MG63 (cell line): ENCODE results near the gene DDX18. TPM values are rescaled to one million over a fixed set of nuclear protein-coding genes. Genes with fewer than 3 reads are reported as not detected.

ENCODE experiments used
- DNase-seq: peaks from one replicate; pipeline ENCODE4 v3.0.0-alpha.2; 2020
- H3K27me3 ChIP-seq: fragments of 250-450 bp; sonication (Bioruptor Pico); 2 replicates; pipeline ENCODE4 v1.5.1; 2020; ENCODE audit warnings: mild to moderate bottlenecking, moderate library complexity
- H3K36me3 ChIP-seq: fragments of 250-450 bp; sonication (Bioruptor Pico); 2 replicates; pipeline ENCODE4 v1.5.1; 2020; ENCODE audit warnings: mild to moderate bottlenecking, moderate library complexity
- H3K4me3 ChIP-seq: fragments of 250-450 bp; sonication (Bioruptor Pico); 2 replicates; pipeline ENCODE4 v1.5.1; 2020; ENCODE audit warnings: mild to moderate bottlenecking, moderate library complexity
- H3K9me3 ChIP-seq: fragments of 250-450 bp; sonication (Bioruptor Pico); 2 replicates; pipeline ENCODE4 v1.5.1; 2020; ENCODE audit warnings: mild to moderate bottlenecking, moderate library complexity
- total RNA-seq: library from RNA; depleted of rRNA; stranded (reverse); fragments of >200 nt; shearing (Covaris generic); gene quantifications from 2 replicates; pipeline ENCODE4 v1.2.3, GENCODE V29; 2014; ENCODE audit warnings: low replicate concordance; rRNA removed

Gene DDX18
- total RNA-seq, 1 experiment from 2014 or later = 40.2 TPM

- Histone ChIP-seq H3K4me3 (no peak overlapping the region), H3K36me3 (no peaks in the 10 kb centered on the region; the same call in 1 of the 2 replicates), H3K27me3 (no peaks in the 10 kb centered on the region), H3K9me3 (peaks cover 8% of the 10 kb centered on the region)
- no peak for DNase-seq
Measured at GRCh38 chr2:117858892-117859531, 44.5 kb downstream of the DDX18 start.

GRCh38 chr2:117859532-117859911, 45.0 kb downstream of the DDX18 start:
- H3K4me3 ChIP-seq = no peak overlapping the region
- no peaks in the 10 kb centered on the region for H3K27me3 ChIP-seq
- no peaks in the 10 kb centered on the region; the same call in 1 of the 2 replicates for H3K36me3 ChIP-seq
- peaks cover 8% of the 10 kb centered on the region for H3K9me3 ChIP-seq
- no peak for DNase-seq

GRCh38 chr2:117859924-117860647, 45.6 kb downstream of the DDX18 start:
- no peak for DNase-seq
- Histone ChIP-seq H3K36me3 (no peaks in the 10 kb centered on the region; the same call in 1 of the 2 replicates), H3K4me3 (no peak overlapping the region), H3K9me3 (peaks cover 8% of the 10 kb centered on the region), H3K27me3 (no peaks in the 10 kb centered on the region)

GRCh38 chr2:117862459-117862858, 48.0 kb downstream of the DDX18 start:
- no peaks in the 10 kb centered on the region for H3K36me3 ChIP-seq
- no peak overlapping the region for H3K4me3 ChIP-seq
- peaks cover under 1% of the 10 kb centered on the region for H3K9me3 ChIP-seq
- DNase-seq = no peak
- H3K27me3 ChIP-seq = no peaks in the 10 kb centered on the region

- no peaks in the 10 kb centered on the region for H3K9me3 ChIP-seq
- no peaks in the 10 kb centered on the region for H3K27me3 ChIP-seq
- no peaks in the 10 kb centered on the region for H3K36me3 ChIP-seq
- no peak overlapping the region for H3K4me3 ChIP-seq
- no peak for DNase-seq
Measured at GRCh38 chr2:117875786-117876185, 61.3 kb downstream of the DDX18 start.

GRCh38 chr2:117879003-117879402, 64.5 kb downstream of the DDX18 start:
- Histone ChIP-seq H3K27me3 (no peaks in the 10 kb centered on the region), H3K4me3 (no peak overlapping the region), H3K36me3 (no peaks in the 10 kb centered on the region), H3K9me3 (no peaks in the 10 kb centered on the region)
- DNase-seq = no peak

Other genes with a start within 250 kb of the DDX18 start
- 12.2 and 13.2 TPM in 2 replicates for gene CCDC93, start 199.4 kb downstream of the DDX18 start, total RNA-seq